Measurements from ENCODE around the gene FBXW2. TPM values are rescaled to one million over a fixed set of nuclear protein-coding genes. Genes with fewer than 3 reads are reported as not detected.
A peak's percentile ranks its signal among the peaks of the same experiment; 100 is the strongest.

The FBXW2 gene
- polyA plus RNA-seq, 3 donors from 2014 or later = 34.0 to 60.4 (median 51.0) TPM

DNA sequence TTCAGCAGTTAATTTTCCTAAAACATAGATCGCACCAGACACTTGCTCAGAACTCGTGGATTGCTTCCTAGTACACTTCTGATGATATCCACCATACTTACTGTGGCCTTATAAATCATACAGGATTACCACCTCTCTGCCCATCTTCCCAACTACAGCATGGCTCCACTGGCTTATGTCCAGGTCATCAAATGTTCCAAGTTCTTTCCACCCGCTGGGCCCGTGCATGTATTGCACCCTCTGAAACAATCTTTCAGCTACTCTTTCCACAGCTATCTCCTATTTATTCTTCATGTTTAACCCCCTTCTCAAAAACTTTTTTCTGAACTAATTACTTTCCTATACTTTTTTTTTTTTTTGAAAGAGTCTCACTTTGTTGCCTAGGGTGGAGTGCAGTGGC is 18.5 kb downstream of the FBXW2 start:
- Mint-ChIP-seq H3K4me1 (peaks cover 12 to 22% of the 10 kb centered on the region in 2 donors), H3K27me3 (ENCODE audit: low read depth in 3 of 3) (peaks cover 0 to 3% (median 0%) of the 10 kb centered on the region in 3 donors), H3K4me3 (no peak overlapping the region), H3K9me3 (no peaks in the 10 kb centered on the region), H3K36me3 (peaks cover 33 to 65% (median 39%) of the 10 kb centered on the region in 3 donors), H3K27ac (peak overlapping the region in 2 of 6 donors; percentile 10 to 32)
- DNase-seq = no peak

DNA sequence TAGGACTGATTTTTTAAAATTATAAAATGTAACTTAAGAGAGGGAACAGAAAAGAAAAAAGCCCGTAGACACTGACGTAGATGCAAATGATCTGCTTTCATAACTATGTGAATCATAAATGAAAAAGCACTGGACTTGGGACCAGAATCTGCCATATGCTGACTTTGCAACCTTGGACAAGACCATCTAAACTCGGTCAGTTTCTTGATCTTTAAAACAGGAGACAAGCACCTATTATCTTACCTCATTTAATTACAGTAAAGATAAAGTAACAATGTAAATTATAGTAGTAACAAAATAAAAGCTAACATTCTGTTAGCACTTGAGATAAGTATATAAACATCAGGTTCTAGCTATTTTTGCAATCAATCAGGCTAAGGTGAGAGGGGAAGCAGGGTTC is 20.0 kb downstream of the FBXW2 start:
- H3K36me3 Mint-ChIP-seq = peaks cover 33 to 65% (median 36%) of the 10 kb centered on the region in 3 donors
- no peak overlapping the region for H3K4me3 Mint-ChIP-seq
- H3K4me1 Mint-ChIP-seq = peaks cover 3 to 7% of the 10 kb centered on the region in 2 donors
- no peaks in the 10 kb centered on the region for H3K9me3 Mint-ChIP-seq
- DNase-seq = no peak
- no peak overlapping the region for H3K27ac Mint-ChIP-seq
- peaks cover 0 to 3% (median 0%) of the 10 kb centered on the region in 3 donors for H3K27me3 Mint-ChIP-seq (ENCODE audit: low read depth in 3 of 3)

DNA sequence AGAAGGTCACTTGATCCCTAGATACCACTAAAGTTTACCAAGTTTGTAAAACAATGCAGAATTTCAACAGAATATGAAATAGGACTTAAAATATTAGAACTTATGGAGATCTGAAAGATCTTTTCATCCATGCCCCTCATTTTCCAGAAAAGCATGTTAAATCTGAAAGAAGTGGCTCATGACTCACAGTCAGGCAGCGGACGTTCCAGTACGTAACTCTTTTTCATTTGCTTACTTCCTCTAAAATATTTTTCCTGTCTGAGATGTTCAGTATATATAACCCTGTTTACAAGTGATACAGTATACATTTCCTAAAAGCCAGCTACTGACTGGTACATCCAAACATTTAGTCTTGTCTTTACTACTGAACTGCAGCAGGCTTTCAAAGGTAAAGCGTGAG is 22.3 kb downstream of the FBXW2 start:
- Mint-ChIP-seq H3K4me3 (no peak overlapping the region), H3K27ac (no peak overlapping the region), H3K4me1 (peaks cover 0 to 4% of the 10 kb centered on the region in 2 donors), H3K36me3 (peaks cover 28 to 66% (median 30%) of the 10 kb centered on the region in 3 donors), H3K9me3 (no peaks in the 10 kb centered on the region), H3K27me3 (ENCODE audit: low read depth in 3 of 3) (peaks cover 0 to 3% (median under 1%) of the 10 kb centered on the region in 3 donors)
- DNase-seq = no peak

DNA sequence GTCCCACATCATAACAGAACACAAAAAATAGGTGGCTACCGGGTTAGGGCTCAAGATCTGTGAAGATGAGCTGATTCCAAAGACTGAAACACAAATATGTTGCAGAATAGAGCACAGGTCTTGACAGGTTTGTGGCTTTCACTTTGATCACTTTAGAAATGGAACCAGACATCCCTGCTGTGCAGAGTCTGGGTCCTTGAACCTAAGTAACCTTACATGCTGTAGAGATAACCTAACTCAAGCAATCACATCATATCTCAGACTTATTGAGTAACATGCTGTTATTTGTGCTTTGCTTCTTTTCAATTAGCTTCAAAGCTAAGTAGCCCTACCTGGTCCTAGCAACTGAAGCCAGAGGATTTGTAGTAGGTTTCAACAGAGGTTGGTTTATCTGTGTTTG is 24.3 kb downstream of the FBXW2 start:
- peaks cover 22 to 64% (median 28%) of the 10 kb centered on the region in 3 donors for H3K36me3 Mint-ChIP-seq
- H3K27ac Mint-ChIP-seq = no peak overlapping the region
- peaks cover 0 to 4% (median 2%) of the 10 kb centered on the region in 3 donors for H3K27me3 Mint-ChIP-seq (ENCODE audit: low read depth in 3 of 3)
- DNase-seq = no peak
- no peak overlapping the region for H3K4me3 Mint-ChIP-seq
- no peaks in the 10 kb centered on the region for H3K9me3 Mint-ChIP-seq
- H3K4me1 Mint-ChIP-seq = peaks cover 0 to 7% of the 10 kb centered on the region in 2 donors

DNA sequence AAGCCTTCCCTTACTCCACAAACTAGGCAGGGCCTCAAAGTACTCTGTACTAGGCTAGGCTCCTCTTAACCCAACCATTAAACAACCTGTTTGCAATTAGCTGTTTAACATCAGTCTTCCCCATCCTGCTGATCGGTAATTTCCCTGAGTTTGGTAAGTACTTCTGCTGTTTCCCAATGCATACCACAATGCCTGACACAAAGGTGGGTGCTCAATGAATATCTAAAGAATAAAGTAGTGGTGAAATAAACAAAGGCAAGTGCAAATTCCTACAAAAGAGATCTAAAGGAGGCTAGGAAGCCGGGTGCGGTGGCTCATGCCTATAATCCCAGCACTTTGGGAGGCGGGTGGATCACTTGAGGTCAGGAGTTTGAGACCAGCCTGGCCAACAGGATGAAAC is 25.0 kb downstream of the FBXW2 start:
- Mint-ChIP-seq H3K9me3 (no peaks in the 10 kb centered on the region), H3K27ac (peak overlapping the region in 1 of 6 donors; percentile 32), H3K4me3 (no peak overlapping the region), H3K27me3 (ENCODE audit: low read depth in 3 of 3) (peaks cover 0 to 4% (median 2%) of the 10 kb centered on the region in 3 donors), H3K4me1 (peaks cover 0 to 7% of the 10 kb centered on the region in 2 donors), H3K36me3 (peaks cover 22 to 63% (median 28%) of the 10 kb centered on the region in 3 donors)
- DNase-seq = no peak

DNA sequence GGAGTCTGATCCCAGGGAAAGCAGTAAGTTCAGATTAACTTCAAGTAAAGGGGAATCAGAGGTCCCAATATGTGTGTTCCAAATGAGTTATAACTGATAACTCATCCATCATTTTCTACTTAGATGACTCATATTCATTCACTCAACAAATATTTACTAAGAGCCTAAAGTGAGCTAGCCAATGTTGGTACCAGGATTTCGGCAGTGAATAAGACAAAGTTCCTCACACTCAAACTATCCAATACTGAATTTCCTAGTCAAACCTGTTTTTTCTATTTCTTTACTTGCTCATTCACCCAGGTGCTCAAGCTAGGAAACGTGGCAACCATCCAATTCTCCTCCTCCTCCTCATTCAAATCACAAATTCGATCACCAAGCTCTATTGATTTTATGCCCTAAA is 25.8 kb downstream of the FBXW2 start:
- peaks cover 0 to 7% of the 10 kb centered on the region in 2 donors for H3K4me1 Mint-ChIP-seq

DNA sequence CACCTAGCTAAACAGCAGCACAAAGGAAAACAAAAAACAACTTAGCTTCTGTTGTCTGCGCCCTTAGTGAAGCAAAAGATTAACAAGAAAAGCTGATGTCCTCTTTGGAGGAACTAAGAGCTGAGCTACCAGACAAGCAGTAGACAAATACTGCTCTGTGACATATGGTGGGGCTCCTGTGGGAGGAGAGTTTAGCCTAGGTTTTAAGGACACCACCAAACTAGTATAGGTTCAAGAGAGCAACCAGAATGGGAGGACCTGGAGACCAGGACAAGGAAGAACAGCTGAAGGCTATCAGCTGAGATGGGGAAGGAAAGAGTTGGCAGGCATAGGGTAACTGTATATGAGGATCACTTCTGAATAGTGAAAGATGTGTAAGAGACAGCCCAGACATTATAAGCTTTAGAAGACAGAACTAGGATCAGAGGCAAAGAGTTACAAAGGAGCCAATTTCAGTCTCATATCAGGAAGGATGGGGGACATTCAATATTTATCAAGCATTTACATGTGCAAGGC is 27.2 kb downstream of the FBXW2 start:
- Mint-ChIP-seq H3K36me3 (peaks cover 19 to 61% (median 27%) of the 10 kb centered on the region in 3 donors), H3K9me3 (no peaks in the 10 kb centered on the region), H3K27ac (peak overlapping the region in 3 of 6 donors; percentile 8 to 60 (median 46)), H3K4me3 (no peak overlapping the region), H3K4me1 (peaks cover 0 to 7% of the 10 kb centered on the region in 2 donors), H3K27me3 (ENCODE audit: low read depth in 3 of 3) (peaks cover 0 to 4% (median 2%) of the 10 kb centered on the region in 3 donors)
- no peak for DNase-seq

More for the DNA sequence above, 25.8 kb downstream of the FBXW2 start:
- no peak overlapping the region for H3K4me3 Mint-ChIP-seq
- DNase-seq = no peak
- H3K9me3 Mint-ChIP-seq = no peaks in the 10 kb centered on the region
- H3K36me3 Mint-ChIP-seq = peaks cover 24 to 67% (median 26%) of the 10 kb centered on the region in 3 donors
- H3K27ac Mint-ChIP-seq = peak overlapping the region in 1 of 6 donors; percentile 3
- peaks cover 0 to 4% (median 2%) of the 10 kb centered on the region in 3 donors for H3K27me3 Mint-ChIP-seq (ENCODE audit: low read depth in 3 of 3)

DNA sequence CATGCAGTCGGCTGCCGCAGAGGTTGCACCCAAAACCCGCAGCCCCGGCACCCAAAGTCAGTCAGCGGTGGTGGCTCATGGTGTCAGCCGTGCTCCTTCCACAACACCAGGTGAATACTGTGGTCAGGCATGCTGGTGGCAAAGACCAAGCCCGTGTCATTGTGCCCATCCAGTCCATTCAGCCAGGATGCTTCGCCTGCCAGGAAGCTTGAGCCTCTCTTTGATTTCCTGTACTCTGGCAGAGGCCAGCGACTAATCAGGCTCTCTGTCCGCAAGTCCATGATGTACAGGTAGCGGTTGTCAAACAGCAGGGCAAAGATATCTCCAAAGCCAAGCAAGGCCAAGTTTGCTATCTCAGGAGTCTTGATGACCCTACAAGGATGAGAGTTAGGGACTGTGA is 28.7 kb downstream of the FBXW2 start:
- H3K9me3 Mint-ChIP-seq = no peaks in the 10 kb centered on the region
- H3K4me3 Mint-ChIP-seq = no peak overlapping the region
- H3K4me1 Mint-ChIP-seq = peaks cover 0 to 7% of the 10 kb centered on the region in 2 donors
- DNase-seq = no peak
- peaks cover 0 to 4% (median 2%) of the 10 kb centered on the region in 3 donors for H3K27me3 Mint-ChIP-seq (ENCODE audit: low read depth in 3 of 3)
- H3K36me3 Mint-ChIP-seq = peaks cover 12 to 47% (median 24%) of the 10 kb centered on the region in 3 donors
- no peak overlapping the region for H3K27ac Mint-ChIP-seq

DNA sequence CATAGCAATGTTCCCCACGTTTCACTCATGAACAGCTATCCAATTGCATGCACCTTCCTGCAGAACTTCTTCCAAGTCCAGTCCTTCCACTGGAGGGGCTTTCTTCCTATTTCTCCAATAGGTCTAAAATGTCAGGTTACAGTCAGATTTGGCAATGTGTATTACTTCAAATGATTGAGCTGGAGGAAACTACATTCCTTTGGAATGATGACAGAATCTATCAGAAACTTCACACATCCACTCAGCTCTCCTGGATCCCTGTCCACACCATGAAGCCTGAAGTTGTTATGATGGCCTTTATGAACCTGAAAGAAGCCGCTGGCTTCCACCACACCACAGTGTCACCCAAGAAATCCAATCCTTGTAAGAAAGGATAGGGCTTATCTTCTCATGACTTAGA is 32.2 kb downstream of the FBXW2 start:
- H3K36me3 Mint-ChIP-seq = peaks cover 4 to 33% (median 19%) of the 10 kb centered on the region in 3 donors
- no peak overlapping the region for H3K4me3 Mint-ChIP-seq
- DNase-seq = no peak
- peak overlapping the region in 1 of 6 donors; percentile 27 for H3K27ac Mint-ChIP-seq
- H3K4me1 Mint-ChIP-seq = peaks cover 0 to 4% of the 10 kb centered on the region in 2 donors
- peaks cover 0 to 2% (median 2%) of the 10 kb centered on the region in 3 donors for H3K27me3 Mint-ChIP-seq (ENCODE audit: low read depth in 3 of 3)
- H3K9me3 Mint-ChIP-seq = no peaks in the 10 kb centered on the region

DNA sequence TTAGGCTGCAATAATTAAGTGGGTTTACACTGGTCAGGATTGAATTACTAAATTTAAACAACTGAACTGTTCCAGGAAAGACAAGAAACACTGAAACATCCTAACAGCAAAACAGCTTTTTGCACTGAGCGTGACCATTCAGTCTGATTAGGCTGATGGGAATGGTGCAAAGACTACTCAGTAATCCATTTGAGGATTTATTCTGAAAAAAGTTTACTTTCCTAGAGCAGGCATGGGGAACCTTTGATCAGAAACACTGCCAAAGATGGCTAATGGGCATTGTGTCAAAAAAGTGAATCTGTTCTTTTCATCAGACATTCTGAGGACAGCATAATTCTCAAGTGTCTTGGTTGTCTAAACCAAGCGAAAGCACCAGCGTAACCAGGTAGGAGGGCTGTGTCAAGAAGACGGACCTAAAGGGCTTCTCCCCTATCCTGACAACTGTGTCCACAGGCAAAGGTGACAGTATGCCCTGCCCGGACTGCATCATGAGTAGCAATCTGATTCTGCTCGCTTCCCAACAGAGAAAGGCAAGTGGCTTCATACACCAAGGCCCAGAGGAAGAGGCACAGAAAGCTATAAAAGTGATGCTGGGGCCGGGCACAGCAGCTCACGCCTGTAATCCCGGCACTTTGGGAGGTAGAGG is 33.3 kb downstream of the FBXW2 start:
- Mint-ChIP-seq H3K27me3 (ENCODE audit: low read depth in 3 of 3) (peaks cover 0 to 2% (median 0%) of the 10 kb centered on the region in 3 donors), H3K4me3 (no peak overlapping the region), H3K27ac (peak overlapping the region in 1 of 6 donors; percentile 65), H3K9me3 (no peaks in the 10 kb centered on the region), H3K4me1 (no peaks in the 10 kb centered on the region), H3K36me3 (peaks cover 4 to 31% (median 16%) of the 10 kb centered on the region in 3 donors)
- DNase-seq = no peak

DNA sequence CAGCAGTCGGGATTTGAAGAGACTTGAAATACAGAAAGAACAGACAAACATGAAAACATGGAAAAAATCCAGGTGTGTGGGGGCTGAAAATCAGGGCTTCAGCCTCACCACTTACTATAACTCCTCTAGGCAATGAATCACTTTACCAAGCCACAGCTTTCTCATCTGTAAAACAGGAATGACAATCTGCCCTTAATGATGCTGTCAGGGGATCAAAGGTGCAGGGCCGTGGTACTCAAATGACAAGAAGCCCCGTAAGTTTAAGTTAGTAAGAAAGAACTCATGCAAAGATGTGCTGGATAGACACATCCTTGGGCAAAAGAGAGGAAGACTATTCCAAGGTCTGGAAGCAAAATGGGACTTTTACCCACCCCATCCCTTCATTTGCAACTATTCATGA is 34.7 kb downstream of the FBXW2 start:
- Mint-ChIP-seq H3K9me3 (no peaks in the 10 kb centered on the region), H3K4me1 (no peaks in the 10 kb centered on the region), H3K4me3 (no peak overlapping the region), H3K27me3 (ENCODE audit: low read depth in 3 of 3) (no peaks in the 10 kb centered on the region), H3K27ac (no peak overlapping the region), H3K36me3 (peaks cover 4 to 20% (median 16%) of the 10 kb centered on the region in 3 donors)
- no peak for DNase-seq

DNA sequence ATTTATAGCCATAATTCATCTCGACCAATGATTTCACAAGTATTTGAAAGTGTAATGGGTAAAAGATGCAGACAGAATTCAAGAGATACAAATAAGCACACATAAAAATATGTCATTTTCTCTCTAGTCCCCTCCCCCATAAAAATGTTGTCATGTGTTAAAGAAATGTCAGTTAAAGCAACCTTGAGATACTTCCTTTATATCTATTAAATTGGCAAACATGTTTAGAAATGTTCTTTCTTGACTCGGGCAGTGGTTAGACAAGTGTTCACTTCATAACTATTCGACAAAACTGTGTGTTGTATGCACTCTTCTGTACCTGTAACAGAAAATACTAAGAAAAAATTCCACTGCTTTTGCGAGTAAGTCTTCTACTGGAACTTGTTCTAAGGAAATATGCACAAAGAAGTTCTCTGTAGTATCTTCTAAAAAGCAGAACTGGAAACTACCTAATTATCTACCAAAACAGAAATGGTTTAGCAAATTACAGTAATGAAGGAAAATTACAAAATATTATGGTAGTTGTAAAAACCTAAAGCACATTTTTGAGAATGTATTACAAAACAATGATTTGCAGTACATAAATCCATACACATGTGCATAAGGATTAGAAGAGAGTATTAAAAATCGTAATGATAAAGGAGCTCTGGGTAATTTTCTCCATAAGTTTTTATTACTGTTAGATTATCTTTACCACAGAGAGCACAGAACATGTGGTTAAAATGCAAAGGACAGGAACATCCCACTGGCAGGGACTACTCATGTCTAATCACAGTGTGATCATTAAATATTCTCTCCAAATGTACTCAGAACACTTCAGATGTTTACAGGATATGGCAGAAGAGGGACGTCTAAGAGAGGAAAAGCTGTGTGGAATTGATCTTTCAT is 35.9 kb downstream of the FBXW2 start:
- Mint-ChIP-seq H3K27me3 (ENCODE audit: low read depth in 3 of 3) (no peaks in the 10 kb centered on the region), H3K9me3 (no peaks in the 10 kb centered on the region), H3K4me3 (no peak overlapping the region), H3K4me1 (no peaks in the 10 kb centered on the region), H3K27ac (peak overlapping the region in 4 of 6 donors; percentile 14 to 66 (median 50)), H3K36me3 (peaks cover 10 to 14% (median 12%) of the 10 kb centered on the region in 3 donors)
- no peak for DNase-seq

DNA sequence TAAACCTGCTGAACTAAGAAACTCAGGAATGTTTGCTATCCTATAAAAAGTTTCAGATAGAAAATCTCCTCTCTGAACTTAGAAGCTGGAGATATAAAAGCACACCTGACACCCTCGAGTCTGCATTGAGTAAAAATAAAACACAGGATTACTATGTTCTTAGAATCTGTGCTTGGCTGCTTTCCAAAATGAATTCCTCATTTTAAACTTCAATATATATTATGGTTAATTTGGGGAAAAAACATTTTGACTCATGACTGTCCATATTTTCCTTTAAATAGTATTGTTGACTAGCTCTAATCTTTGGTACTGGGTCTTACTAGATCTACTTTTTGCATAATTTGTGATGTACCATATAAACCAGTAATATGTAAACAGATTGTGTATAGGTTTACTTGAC is 36.7 kb downstream of the FBXW2 start:
- Mint-ChIP-seq H3K27ac (peak overlapping the region in 1 of 6 donors; percentile 39), H3K4me1 (no peaks in the 10 kb centered on the region), H3K4me3 (no peak overlapping the region), H3K27me3 (ENCODE audit: low read depth in 3 of 3) (no peaks in the 10 kb centered on the region), H3K36me3 (peaks cover 10 to 14% (median 12%) of the 10 kb centered on the region in 3 donors), H3K9me3 (no peaks in the 10 kb centered on the region)
- no peak for DNase-seq

Measured in immature natural killer cell (primary cell).